ENCODE data around the gene BICRA. TPM values are rescaled to one million over a fixed set of nuclear protein-coding genes. Genes with fewer than 3 reads are reported as not detected.

Gene BICRA
- total and polyA plus RNA-seq, 9 of the 15 experiments (the other 6 are each of a cell fraction or from before 2014, with no cell fraction given) = 0.01 to 8.8 (median 1.2) TPM

- peak; percentile 40; the same call in 1 of the 2 replicates for TF ChIP-seq CBFA2T3 (IDR thresholded peaks at IDR 0.05)
- no peak for TF ChIP-seq PHTF2 (CRISPR knock-in tag; IDR thresholded peaks at IDR 0.05)
- TF ChIP-seq HIVEP1 (CRISPR knock-in tag; IDR thresholded peaks at IDR 0.05) = no peak
- TF ChIP-seq SREBF2 (CRISPR knock-in tag; IDR thresholded peaks at IDR 0.05) = no peak
- peak; percentile 73 for TF ChIP-seq DPF2 (IDR thresholded peaks at IDR 0.05)
- TF ChIP-seq NR2F6 (CRISPR knock-in tag; IDR thresholded peaks at IDR 0.05) = no peak
- TF ChIP-seq ZNF586 (CRISPR knock-in tag; conservative IDR thresholded peaks at IDR 0.05) = no peak
- TF ChIP-seq, protein P1, sequence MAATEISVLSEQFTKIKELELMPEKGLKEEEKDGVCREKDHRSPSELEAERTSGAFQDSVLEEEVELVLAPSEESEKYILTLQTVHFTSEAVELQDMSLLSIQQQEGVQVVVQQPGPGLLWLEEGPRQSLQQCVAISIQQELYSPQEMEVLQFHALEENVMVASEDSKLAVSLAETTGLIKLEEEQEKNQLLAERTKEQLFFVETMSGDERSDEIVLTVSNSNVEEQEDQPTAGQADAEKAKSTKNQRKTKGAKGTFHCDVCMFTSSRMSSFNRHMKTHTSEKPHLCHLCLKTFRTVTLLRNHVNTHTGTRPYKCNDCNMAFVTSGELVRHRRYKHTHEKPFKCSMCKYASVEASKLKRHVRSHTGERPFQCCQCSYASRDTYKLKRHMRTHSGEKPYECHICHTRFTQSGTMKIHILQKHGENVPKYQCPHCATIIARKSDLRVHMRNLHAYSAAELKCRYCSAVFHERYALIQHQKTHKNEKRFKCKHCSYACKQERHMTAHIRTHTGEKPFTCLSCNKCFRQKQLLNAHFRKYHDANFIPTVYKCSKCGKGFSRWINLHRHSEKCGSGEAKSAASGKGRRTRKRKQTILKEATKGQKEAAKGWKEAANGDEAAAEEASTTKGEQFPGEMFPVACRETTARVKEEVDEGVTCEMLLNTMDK (IDR thresholded peaks at IDR 0.05; ENCODE audit: borderline replicate concordance, insufficient read depth, low read depth, low read length, poor library complexity, severe bottlenecking) = peak; percentile 76
- no peak for TF ChIP-seq EZH2 (IDR thresholded peaks at IDR 0.05; ENCODE audit: borderline replicate concordance, low read depth, low read length)
- no peak; the same call in 1 of the 2 replicates for TF ChIP-seq SAFB (IDR thresholded peaks at IDR 0.05; ENCODE audit: borderline replicate concordance, low read depth, low read length)
- peak; percentile 41; the same call in 1 of the 2 replicates for TF ChIP-seq ZKSCAN1 (IDR thresholded peaks at IDR 0.05; ENCODE audit: low read depth, low read length)
- TF ChIP-seq ZNF175 (CRISPR knock-in tag; IDR thresholded peaks at IDR 0.05; ENCODE audit: low read depth) = no peak
- TF ChIP-seq ETV6 (IDR thresholded peaks at IDR 0.05; ENCODE audit: borderline replicate concordance in 1 of 2, low read depth in 2 of 2, low read length in 1 of 2) = no peak
- TF ChIP-seq ETV6 (CRISPR knock-in tag; IDR thresholded peaks at IDR 0.05; ENCODE audit: borderline replicate concordance) = no peak
- no peak for TF ChIP-seq GATA2 (CRISPR knock-in tag; IDR thresholded peaks at IDR 0.05)
- TF ChIP-seq SMARCB1 (IDR thresholded peaks at IDR 0.05; ENCODE audit: insufficient read length, low read depth) = no peak
- no peak for TF ChIP-seq TCF3 (CRISPR knock-in tag; IDR thresholded peaks at IDR 0.05)
- peak; percentile 94 for TF ChIP-seq ADNP (tag; IDR thresholded peaks at IDR 0.05)
- TF ChIP-seq, protein P2, sequence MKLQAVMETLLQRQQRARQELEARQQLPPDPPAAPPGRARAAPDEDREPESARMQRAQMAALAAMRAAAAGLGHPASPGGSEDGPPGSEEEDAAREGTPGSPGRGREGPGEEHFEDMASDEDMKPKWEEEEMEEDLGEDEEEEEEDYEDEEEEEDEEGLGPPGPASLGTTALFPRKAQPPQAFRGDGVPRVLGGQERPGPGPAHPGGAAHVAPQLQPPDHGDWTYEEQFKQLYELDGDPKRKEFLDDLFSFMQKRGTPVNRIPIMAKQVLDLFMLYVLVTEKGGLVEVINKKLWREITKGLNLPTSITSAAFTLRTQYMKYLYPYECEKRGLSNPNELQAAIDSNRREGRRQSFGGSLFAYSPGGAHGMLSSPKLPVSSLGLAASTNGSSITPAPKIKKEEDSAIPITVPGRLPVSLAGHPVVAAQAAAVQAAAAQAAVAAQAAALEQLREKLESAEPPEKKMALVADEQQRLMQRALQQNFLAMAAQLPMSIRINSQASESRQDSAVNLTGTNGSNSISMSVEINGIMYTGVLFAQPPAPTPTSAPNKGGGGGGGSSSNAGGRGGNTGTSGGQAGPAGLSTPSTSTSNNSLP (IDR thresholded peaks at IDR 0.05; ENCODE audit: borderline replicate concordance, low read depth, low read length) = no peak
- TF ChIP-seq HNRNPL (IDR thresholded peaks at IDR 0.05; ENCODE audit: low read depth, low read length) = no peak
- TF ChIP-seq ZKSCAN3 (CRISPR knock-in tag; IDR thresholded peaks at IDR 0.05) = no peak
- no peak for TF ChIP-seq RFX7 (CRISPR knock-in tag; IDR thresholded peaks at IDR 0.05)
- TF ChIP-seq RFX5 (IDR thresholded peaks at IDR 0.05; ENCODE audit: low read depth, low read length) = no peak
- TF ChIP-seq ARID3B (CRISPR knock-in tag; IDR thresholded peaks at IDR 0.05; ENCODE audit: borderline replicate concordance) = no peak
- no peak for TF ChIP-seq SMAD2 (IDR thresholded peaks at IDR 0.05; ENCODE audit: low read depth, low read length)
These were observed 104.4 kb downstream of the BICRA start, which contains the start of gene EHD2 (continued) for GRCh38 chr19:47713046-47714021.

All from K562 (cell line).